ENCODE data around the gene DLGAP4.

Gene DLGAP4

GRCh38 chr20:36271639-36272546 lies 34.2 kb upstream of the DLGAP4 start:
- no peak for TF ChIP-seq CTCF (conservative IDR thresholded peaks at IDR 0.05)
- no peak overlapping the region for H3K27ac ChIP-seq

- no peak for TF ChIP-seq CTCF (conservative IDR thresholded peaks at IDR 0.05)
- no peak overlapping the region for H3K27ac ChIP-seq
These were observed 33.5 kb upstream of the DLGAP4 start for GRCh38 chr20:36272547-36273220.

GRCh38 chr20:36273414-36274180 lies 32.5 kb upstream of the DLGAP4 start:
- no peak overlapping the region for H3K27ac ChIP-seq
- TF ChIP-seq CTCF (conservative IDR thresholded peaks at IDR 0.05): peak; percentile 72

GRCh38 chr20:36274181-36274841 lies 31.8 kb upstream of the DLGAP4 start:
- TF ChIP-seq CTCF (conservative IDR thresholded peaks at IDR 0.05): no peak

GRCh38 chr20:36275011-36275410 lies 31.1 kb upstream of the DLGAP4 start:
- no peak overlapping the region for H3K27ac ChIP-seq
- no peak for TF ChIP-seq CTCF (conservative IDR thresholded peaks at IDR 0.05)

More at GRCh38 chr20:36274181-36274841, 31.8 kb upstream of the DLGAP4 start:
- no peak overlapping the region for H3K27ac ChIP-seq

GRCh38 chr20:36275441-36276189 lies 30.5 kb upstream of the DLGAP4 start:
- H3K27ac ChIP-seq: no peak overlapping the region
- no peak for TF ChIP-seq CTCF (conservative IDR thresholded peaks at IDR 0.05)
